Activated CD4-positive, alpha-beta T cell treated with anti-CD3 and anti-CD28 coated beads, Interleukin-10, Interleukin-2, amounts not matched to agents 100 ng/mL and 50 ng/mL, durations not matched to agents 16 hours and 8 hours (primary cell): Measurements from ENCODE around the gene OR52L1.
"Not testable (repeated sequence)": the region's sequence is repeated elsewhere in the genome, so short reads cannot be mapped to it uniquely, and the experiment has no call there.

Source experiments
- DNase-seq: peaks from one replicate; pipeline ENCODE4 v3.0.0-alpha.2; 2020

The OR52L1 gene

DNA sequence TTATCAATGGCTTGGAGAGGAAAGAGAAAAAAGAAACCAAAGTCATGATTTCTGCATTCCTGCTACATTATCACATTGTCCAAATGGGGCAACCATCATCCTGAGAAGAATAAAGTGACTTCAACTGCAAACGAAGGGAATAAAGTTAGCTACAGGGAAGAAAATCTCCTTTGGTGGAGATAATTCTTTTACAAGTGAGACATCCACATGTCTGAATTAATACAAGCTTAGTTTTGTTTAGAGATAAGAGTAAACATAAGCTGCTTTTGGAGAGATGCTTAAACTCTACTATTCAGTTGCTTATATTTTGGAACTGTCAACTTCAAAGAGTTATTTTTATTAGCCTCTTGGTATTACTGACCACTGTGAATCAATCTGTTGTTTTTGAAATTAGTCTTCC, at the start of gene OR52L1:
TSS of gene OR52L1 (minus strand) at position 101 of the 400 bp plus-strand sequence. CDS start at position 46, 55 bp downstream.
- DNase-seq = no peak

DNA sequence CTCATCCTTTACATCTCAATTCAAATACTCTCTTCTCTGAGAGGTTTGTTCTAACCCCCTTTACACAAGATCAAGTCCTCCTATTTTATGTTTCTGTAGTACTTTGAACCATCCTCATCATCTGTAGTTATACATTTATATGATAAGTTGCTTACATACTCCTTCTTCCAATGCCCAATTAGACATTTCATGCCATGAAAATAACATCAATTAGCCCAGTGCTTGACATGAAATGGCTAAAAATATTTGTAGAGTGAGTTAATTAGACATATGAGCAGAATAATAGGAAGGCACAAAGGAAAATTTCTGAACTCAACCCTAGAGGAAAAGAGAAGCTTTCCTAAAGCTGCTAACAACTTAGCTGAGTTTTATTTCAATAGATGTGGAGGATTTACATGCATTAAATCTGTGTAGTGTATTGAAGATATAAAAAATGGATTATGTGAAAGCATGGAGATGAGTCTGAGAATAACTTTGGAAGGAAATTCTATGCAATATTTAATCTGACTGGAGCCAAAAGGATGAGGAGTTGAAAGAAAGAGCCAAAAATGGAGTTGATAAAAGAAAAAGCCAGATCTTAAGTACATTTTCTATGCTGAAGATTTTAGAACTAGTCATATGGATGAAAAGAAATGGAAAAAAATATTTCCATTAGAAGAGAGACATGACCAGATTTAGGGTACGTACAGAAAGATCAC, 44.1 kb upstream of the OR52L1 start, which contains the start of gene OR56A1:
TSS of gene OR56A1 (minus strand) at position 51 of the 698 bp plus-strand sequence. CDS start 3,066 bp downstream, outside the sequence.
- no peak for DNase-seq

DNA sequence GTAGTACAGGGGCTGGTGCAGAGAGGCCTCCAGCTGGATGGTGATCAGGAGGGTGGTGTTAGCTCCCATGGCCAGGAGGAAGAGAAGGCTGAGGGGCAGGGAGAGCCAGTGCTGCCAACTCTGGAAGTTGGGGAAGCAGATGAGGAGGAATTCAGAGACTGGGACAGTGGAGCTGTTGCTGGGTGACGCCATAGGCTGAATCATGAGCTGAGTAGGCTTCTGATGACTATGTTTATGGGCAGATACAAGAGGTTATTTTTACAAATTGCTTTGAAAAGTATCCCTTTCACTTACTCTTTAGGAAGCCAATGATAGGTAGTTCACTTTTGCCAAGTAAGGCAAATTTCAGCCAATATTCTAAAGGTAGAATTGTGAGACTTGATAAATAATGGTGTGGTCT, 40.7 kb upstream of the OR52L1 start:
- no peak for DNase-seq

DNA sequence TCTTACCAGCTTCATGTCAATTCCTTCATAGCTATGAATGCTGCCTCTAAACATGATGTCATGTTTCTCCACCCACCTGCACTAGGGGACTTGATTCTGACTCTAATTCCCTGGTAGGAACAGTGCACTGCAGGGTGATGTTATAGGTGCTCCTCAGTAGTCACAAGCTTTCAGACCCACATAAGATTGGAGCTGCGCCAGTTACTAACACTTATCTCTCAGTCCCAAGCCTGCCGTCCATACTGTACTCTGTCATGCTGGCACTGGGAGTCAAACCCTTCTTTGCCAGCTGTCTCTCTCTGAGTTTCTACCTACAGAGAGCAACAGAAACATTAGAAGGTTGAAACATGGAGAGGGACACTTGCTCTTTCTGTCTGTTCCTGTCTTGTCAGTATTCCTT, 38.3 kb upstream of the OR52L1 start:
- no peak for DNase-seq

DNA sequence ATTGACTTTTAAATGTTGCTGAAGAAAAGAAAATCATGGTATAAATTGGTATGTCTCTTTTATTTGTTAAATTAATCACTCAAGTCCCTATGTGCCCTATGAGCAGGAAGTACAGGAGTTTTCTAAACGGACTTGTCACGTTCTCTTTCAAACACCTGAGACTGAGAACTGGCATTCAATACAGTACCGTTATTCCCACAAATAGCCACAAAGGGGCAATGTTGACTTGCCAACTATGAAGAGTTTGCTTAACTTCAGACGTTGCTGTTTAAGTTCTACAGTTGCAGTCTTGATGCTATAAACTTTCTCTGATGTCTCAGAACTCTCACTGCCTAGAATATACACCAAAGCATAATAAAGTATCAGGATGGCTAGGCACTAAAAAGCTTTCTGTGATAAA, 36.2 kb upstream of the OR52L1 start:
- peak; percentile 35 for DNase-seq

DNA sequence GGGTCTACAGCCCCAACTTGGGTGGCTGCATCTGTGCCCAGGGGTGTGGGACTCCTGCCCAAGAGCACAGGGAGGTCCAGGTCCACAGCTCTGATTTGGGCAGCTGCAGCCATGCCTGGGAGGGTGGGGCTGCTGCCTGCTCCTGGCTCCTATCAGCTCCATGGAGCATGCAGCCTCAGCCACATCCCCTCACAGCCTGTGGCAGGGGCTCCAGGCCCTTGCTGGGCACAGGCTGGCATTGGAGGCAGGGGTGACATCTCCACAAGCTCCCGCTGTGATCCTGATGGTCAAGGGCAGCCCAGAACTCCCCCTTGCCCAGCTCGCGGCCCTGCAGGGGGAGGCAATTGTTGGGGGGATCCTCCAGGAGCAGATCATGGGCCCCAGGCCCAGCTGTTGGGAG, 26.3 kb upstream of the OR52L1 start:
- DNase-seq = no peak

DNA sequence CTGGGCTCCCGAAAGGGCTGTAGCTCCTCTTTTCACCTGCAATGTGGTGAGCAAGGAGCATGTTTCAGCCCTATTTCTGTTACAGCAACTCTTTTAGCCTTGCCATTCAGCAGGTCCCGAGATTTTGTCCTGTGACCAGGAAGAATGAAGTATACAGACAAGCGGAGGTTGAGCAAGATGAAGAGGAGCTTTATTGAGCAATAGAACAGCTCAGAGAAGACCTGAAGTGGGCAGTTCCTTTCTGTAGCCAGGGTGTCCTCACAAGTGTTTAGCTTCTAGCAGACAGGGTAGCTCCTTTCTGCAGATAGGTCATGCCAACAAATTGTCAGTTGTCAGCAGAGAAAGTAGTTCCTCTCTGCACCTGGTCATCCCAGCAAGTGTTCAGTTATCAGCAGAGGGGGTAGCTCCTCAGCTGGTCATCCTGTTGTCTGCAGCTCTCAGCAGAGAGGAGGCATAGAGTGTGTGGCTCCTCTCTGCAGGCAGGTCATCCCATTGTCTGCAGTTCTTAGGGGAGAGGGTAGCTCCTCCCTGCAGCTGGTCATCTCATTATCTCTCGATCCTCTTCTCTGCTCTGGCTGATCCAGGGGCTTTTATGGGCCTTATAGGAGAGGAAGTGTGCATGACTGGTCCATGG, 25.4 kb upstream of the OR52L1 start:
- DNase-seq = no peak

DNA sequence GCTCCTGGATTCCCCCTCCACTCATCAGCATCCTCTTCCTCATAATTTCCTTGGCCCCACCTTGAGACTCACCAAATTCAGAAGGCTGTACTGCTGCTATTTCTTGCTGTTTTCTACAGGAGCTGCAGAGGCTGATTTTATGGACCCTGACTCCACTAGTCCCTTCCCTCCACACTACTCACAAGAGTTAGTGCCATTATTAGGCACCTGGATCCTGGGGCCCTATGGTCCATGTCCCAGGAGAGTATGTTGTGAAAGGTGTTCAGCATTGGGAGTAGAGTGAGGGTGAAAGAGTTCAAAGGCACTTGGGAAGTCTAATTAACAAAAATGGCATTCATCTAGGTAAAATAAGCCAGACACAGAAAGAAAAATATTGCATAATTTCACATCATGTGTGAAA, 20.1 kb upstream of the OR52L1 start, which contains the start of gene OR56A4:
TSS of gene OR56A4 (minus strand) at position 101 of the 400 bp plus-strand sequence. CDS start 3,954 bp downstream, outside the sequence.
- DNase-seq = no peak

DNA sequence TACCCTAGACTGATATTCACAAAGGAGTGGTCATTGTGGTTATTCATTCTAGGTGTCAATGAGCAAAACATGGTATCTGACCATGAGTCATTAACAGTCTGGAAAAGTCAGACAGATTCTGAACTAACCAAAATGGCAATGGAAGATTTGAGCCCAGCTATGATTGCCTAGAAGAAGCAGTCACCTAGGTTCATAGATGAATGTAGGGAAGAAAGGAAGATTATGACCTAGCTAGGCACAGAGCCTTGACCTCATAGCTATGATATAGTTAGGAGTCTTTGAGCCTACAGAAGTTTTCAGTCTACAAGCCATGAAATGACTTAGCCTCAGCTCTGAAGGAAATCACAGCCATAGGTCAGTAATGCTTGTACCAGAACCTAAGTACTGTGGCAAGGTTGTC, 19.6 kb upstream of the OR52L1 start:
- DNase-seq = no peak

DNA sequence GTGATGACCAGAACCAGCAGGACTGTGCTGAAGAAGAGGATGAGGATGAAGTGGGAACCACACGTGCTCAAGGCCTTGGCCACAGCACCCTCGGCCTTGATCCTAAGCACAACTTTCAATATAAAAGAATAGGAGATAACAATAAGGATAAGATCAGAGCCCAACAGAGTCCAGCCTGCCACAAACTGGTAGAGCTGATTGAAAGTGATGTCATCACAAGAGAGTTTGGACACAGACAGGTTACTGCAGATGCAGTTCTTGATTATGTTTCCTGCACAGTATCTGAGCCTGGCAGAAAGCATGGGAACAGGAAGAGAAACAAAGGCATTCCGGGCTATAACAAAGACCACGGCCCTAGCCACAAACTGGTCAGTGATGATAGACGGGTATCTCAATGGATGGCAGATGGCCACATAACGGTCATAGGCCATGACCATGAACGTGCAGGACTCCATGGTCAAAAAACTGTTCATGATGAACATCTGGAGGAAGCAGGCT, 15.5 kb upstream of the OR52L1 start:
- DNase-seq = no peak

DNA sequence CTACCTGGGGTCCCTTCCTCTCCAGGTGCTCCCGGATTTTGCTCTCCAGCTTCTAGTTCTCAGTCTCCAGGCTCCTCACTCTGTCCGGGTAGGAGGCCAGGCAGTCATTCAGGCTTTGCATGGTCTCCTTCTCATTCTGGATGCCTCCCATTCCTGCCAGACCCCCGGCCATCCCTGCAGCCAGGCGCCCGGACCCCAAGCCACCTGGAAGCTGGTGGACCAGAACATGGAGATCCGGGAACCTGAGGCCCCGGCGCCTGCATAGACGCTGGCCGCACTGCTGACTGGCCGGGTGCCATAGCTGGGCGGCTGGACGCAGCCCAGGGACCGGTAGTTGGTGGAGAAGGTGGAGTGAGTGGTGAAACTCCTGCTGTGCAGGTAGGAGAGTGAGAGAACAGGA, 8.0 kb upstream of the OR52L1 start:
- DNase-seq = no peak

DNA sequence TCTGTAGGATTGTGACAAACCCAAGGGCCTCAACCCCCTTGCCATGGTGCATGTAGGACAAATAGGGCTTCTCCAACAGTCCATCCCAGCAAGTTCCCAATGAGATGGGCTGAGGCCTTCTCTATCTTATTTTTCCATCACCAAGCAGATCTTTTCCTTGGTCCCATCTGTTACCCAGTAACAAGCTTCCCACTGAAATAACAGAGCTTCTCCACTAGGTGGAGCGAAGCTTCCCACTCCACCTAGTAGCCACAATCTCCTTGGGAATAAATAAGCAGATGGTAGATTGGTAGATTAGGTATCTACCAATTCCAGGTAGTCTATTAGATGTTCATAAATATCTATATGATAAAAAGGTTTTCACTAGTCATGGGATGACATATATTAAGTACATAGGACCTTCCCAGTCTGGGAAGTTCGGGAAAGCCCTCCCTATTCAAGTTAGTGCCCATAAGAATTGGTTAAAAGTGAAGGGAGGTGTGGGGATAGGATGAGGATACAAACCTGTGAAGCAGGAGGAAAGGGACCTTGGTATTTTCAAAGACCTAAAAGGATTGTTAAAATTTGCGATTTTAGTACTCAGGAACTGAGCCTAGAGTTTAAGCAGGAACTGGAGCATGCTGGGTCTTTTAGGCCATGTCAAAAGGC, 5.9 kb upstream of the OR52L1 start:
- DNase-seq = peak; percentile 5

DNA sequence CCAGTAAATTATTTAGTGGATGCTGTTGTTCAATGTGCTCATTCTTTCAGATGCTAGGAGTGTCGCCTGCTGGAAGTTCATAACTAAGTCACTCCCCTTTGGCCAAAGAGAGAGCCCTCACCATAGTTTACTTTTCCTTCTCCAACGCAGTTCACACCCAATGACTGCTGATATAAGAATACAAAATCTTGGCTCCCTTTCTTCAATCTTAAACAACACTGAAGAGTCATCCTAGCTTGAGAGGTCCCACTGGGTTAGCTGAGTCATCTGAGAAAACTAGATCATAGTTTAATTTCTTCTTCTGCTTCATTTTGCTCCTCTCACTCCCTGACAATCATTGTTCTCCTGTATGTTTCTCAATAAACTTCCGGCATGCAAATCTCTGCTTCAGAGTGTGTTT, 5.4 kb upstream of the OR52L1 start:
- DNase-seq = no peak

DNA sequence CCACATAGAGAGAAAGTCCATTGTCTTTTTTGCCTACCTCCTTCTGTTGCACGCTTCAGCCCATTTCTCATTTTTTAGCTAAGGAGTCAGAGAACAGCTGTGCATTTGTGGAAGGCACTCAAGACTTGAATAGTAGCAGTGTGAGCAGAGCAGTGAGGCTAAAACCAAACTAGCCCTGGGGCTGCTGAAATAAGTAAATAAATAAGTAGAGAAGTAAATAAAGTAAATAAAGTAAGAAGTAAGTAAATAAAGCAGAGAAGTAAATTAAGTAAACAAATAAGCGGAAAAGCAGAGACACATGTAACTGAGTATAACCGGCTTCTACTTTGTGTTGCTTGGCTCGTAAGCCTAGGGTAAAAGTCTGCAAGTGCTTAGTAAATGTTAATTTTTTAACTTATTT, 2.4 kb upstream of the OR52L1 start:
- no peak for DNase-seq

DNA sequence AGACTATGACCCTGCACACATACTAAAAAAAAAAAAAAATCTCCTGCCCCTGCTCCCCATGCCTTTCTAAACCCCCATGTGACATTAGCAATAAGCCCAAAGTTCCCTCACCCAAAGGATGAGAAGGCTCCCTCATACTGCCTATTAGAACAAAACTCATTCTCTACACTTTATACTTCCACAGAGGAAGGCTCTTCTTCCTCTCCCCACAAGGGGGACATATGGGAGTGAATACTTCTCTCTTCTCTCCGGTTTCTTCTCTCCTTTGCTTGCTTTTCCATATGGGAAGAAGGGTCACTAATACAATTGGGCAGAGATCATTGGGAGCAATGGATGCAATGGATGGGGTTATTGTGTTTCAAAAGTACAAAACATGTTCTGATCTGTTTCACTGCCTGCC, 3.3 kb downstream of the OR52L1 start:
- DNase-seq = no peak

DNA sequence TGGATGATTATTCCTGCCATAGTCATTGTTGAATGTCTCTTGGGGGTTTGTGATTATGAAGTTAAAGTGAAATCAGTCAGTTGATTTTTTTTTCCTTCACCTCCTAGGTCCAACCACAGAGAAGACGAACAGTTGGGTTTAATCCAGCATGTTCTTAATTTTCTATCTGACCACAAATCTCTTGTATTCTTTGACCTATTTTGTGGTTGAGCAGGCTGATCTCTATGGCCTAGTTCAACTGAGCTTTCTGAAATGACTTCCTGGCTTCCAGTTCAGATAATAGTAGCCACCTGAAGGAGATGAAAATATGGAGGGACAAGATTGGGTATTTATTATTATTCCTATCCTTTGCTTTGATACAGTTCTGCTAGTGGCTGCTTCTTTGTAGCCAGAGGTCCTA, 13.3 kb downstream of the OR52L1 start:
- no peak for DNase-seq

DNA sequence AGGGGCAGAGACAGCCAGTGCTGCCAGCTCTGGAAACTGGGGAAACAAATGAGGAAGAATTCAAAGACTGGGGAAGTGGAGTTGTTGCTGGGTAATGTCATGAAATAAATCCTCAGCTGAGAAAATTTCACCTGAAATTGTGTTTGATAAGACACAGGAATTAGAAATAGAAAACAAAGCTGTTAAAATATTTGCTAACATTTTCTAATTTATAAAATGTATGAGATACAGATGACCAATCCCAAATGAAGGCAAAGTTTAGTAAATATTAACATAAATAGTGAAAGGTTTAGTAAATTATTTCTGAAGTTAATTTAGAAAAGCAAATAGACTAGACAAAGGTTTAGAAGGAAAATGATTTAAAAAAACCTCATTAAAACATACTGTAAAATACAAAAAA, 18.4 kb downstream of the OR52L1 start, which contains the start of gene OR56A5:
TSS of gene OR56A5 (minus strand) at position 101 of the 400 bp plus-strand sequence. CDS start at position 101, 0 bp downstream.
- DNase-seq = no peak

DNA sequence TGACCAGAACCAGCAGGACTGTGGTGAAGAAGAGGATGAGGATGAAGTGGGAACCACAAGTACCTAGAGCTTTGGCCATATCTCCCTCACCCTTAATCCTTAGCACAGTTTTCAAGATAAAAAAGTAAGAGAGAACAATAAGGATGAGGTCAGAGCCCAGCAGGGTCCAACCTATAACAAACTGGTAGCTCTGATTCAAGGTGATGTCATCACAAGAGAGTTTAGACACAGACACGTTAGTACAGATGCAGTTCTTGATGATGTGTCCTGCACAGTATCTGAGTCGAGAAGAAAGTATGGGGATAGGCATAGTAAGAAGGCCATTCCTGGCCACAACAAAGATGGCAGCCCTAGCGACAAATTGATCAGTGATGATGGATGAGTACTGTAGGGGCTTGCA, 19.1 kb downstream of the OR52L1 start:
- no peak for DNase-seq

DNA sequence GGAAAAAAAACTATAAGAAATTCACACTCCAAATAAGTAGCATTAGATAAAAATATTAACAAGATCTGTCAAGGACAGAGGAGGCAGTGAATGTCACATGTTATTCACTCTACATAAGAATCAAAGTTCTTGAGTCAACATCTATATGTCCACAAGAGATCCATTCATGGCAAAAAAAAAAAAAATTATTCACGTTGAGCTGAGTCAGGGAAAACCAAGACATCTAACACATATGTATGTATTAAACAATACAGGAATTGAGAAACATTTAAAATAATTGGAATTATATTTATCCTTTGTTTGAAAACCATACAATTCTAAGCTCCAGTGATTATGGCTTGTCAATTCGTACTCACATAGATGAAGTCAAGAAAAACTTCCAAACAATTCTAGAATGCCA, 19.8 kb downstream of the OR52L1 start:
- no peak for DNase-seq

DNA sequence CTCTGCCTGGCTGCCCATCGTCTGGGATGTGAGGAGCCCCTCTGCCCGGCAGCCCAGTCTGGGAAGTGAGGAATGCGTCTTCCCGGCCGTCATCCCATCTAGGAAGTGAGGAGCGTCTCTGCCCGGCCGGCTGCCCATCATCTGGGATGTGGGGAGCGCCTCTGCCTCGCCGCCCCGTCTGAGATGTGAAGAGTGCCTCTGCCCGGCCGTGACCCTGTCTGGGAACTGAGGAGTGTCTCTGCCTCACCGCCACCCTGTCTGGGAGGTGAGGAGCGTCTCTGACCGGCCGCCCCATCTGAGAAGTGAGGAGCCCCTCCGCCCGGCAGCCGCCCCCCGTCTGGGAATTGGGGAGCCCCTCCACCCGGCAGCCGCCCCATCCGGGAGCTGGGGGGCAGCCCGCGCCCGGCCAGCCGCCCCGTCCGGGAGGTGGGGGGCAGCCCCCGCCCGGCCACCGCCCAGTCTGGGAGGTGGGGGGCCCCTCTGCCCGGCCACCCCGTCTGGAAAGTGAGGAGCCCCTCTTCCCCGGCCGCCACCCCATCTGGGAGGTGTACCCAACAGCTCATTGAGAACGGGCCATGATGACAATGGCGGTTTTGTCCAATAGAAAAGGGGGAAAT, 26.0 kb downstream of the OR52L1 start:
- not testable (repeated sequence) for DNase-seq

DNA sequence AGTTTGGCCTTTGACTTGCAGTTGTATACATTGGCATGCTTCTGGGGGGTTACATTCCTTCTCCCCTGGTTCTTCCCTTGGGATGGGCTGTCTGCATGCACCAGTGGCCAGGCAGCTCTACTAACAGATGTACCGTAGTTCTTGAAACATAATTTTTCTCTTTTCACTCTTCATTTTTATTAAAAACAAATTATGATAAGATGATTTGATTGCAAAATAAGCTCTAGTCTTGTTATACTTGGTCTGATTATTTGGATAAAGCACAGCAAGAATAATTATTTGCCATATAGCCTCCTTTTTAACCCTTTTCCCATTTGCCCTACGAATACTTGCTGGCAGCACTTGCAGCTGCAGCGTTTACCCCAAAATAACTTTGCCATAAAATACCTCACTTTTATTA, 31.2 kb downstream of the OR52L1 start:
- DNase-seq = no peak

DNA sequence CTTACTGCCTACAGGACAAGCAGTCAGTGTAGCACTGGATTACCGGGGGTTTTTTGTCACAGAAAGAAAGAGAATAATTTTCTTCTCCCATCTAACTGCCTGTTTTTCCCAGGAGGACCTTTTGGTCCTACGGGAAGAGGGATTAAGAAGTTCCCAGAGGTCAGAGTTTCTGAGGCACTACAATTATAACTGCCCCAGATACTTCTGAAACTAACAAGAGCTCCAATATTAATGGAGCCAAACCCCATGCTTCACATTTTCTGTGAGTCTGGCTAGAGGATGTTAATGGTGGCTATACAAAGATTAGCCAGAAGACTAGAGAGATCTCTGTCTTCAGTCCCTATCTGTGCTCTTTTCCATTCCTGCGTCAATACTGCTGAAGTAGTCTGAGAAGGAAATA, 44.8 kb downstream of the OR52L1 start, which contains the start of gene OR56A3:
TSS of gene OR56A3 (plus strand) at position 301 of the 400 bp plus-strand sequence. CDS start 5,096 bp downstream, outside the sequence.
- no peak for DNase-seq

DNA sequence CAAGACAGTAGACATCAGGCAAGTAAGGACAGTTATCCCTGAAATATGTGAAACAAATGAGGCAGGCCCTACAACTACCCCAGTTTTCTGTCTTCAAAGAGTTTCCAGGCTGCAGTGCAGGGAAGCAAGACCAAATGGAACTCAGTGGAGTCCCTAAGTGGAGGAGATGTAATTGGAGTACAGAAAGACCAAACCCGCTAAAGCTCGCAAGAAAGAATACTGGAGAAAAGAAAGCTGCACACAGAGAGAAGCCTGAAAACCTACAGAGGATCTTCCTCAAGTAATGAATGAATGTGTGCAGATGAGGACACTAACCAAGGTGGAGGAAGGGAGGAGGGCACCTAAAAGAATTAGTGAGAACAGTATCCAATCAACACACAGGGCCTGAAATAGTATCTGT, 46.0 kb downstream of the OR52L1 start:
- no peak for DNase-seq
